Islet precursor cell (in vitro differentiated cells): ENCODE measurements around the gene ANKRD10.

ENCODE experiments used
- DNase-seq: peaks from one replicate; pipeline ENCODE4 v3.0.0-alpha.2; 2018

ANKRD10 gene

GRCh38 chr13:110944968-110945927 is 30.4 kb upstream of the ANKRD10 start:
- no peak for DNase-seq

- DNase-seq = peak; percentile 84
Measured at GRCh38 chr13:110944121-110944967, 29.5 kb upstream of the ANKRD10 start.

- no peak for DNase-seq
Measured at GRCh38 chr13:110942248-110942981, 27.5 kb upstream of the ANKRD10 start.

GRCh38 chr13:110938662-110939421 is 24.0 kb upstream of the ANKRD10 start:
- peak; percentile 33 for DNase-seq

- DNase-seq = peak; percentile 32
Measured at GRCh38 chr13:110937511-110938285, 22.8 kb upstream of the ANKRD10 start.

GRCh38 chr13:110936519-110936918 is 21.6 kb upstream of the ANKRD10 start:
- DNase-seq = peak; percentile 34

GRCh38 chr13:110932588-110932987 is 17.7 kb upstream of the ANKRD10 start:
- DNase-seq = peak; percentile 1

GRCh38 chr13:110929104-110929777 is 14.4 kb upstream of the ANKRD10 start:
- no peak for DNase-seq

- DNase-seq = no peak
Measured at GRCh38 chr13:110925023-110925612, 10.2 kb upstream of the ANKRD10 start.

- no peak for DNase-seq
Measured at GRCh38 chr13:110924639-110924934, 9.7 kb upstream of the ANKRD10 start.

GRCh38 chr13:110923777-110924638 is 9.1 kb upstream of the ANKRD10 start:
- no peak for DNase-seq

- DNase-seq = no peak
Measured at GRCh38 chr13:110923086-110923485, 8.2 kb upstream of the ANKRD10 start.

- no peak for DNase-seq
Measured at GRCh38 chr13:110922506-110922905, 7.6 kb upstream of the ANKRD10 start.

GRCh38 chr13:110921695-110922094 is 6.8 kb upstream of the ANKRD10 start:
- DNase-seq = no peak

GRCh38 chr13:110921209-110921608 is 6.3 kb upstream of the ANKRD10 start:
- DNase-seq = no peak

GRCh38 chr13:110920038-110920437 is 5.2 kb upstream of the ANKRD10 start:
- DNase-seq = no peak

- peak; percentile 72 for DNase-seq
Measured at GRCh38 chr13:110916301-110917142, 1.7 kb upstream of the ANKRD10 start.

- DNase-seq = no peak
Measured at GRCh38 chr13:110915874-110916206, 971 bp upstream of the ANKRD10 start.
